ENCODE data around the gene NLK. TPM values are rescaled to one million over a fixed set of nuclear protein-coding genes. Genes with fewer than 3 reads are reported as not detected.

Gene NLK
- total and polyA plus RNA-seq, 2 donors (not counting 3 experiments of a cell fraction or from before 2014, with no cell fraction given), result 23.8 to 34.2 TPM

DNA sequence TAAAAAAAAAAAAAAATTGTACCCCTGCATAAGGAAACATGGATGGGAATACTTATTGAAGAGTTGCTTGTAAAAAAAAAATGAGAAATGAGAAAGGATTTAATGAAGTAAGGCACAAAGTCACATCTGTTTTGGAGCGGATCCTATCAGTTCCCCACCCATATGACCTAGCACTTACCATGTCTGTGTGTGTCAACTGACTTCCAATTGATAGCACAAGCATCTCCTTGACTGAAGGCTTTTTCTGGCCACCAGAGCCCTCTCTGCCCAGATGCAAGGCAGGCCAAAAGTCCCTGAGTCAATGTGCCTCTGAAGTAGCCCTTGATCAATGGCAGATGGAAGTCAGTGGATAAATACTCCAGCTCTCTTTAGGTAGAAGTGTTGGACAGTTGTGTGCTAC, 13.4 kb upstream of the NLK start:
- BruUV-seq (replicated peaks), result no TSS peak
- no peaks in the 10 kb centered on the region for H4K20me1 ChIP-seq (replicated peaks; ENCODE audit: control insufficient read depth, extremely low read depth, insufficient read depth, low read length)
- peaks cover 13% of the 10 kb centered on the region for H3K4me1 ChIP-seq (ENCODE audit: control insufficient read depth, extremely low read depth, insufficient read depth, low read length)
- intact Hi-C loops (cut with micrococcal nuclease), result no loop called here
- dilution Hi-C loops (cut with MboI; ENCODE audit: extremely low pct_ligation_motif_present, low sequenced_read_pairs), result no loop called here
- TF ChIP-seq POLR2AphosphoS5 (IDR thresholded peaks at IDR 0.05; ENCODE audit: insufficient read depth, low read depth, low read length) (no peak), MYC (IDR thresholded peaks at IDR 0.05; ENCODE audit: low read depth, low read length) (no peak), POLR2A (IDR thresholded peaks at IDR 0.05; ENCODE audit: low read depth, low read length) (no peak), GATA2 (IDR thresholded peaks at IDR 0.05; ENCODE audit: insufficient read depth, insufficient read length, low read depth, low read length) (no peak), MAX (IDR thresholded peaks at IDR 0.05; ENCODE audit: insufficient read depth, insufficient read length) (no peak), CTCF (IDR thresholded peaks at IDR 0.05; ENCODE audit: extremely low read depth in 1 of 2, insufficient read depth in 1 of 2, low read depth in 1 of 2, low read length in 2 of 2) (no peak), JUN (IDR thresholded peaks at IDR 0.05; ENCODE audit: borderline replicate concordance, insufficient read depth, insufficient read length, low read depth) (no peak), EZH2 (IDR thresholded peaks at IDR 0.05; ENCODE audit: borderline replicate concordance, low read depth, low read length, severe bottlenecking) (no peak), FOS (IDR thresholded peaks at IDR 0.05; ENCODE audit: borderline replicate concordance, insufficient read depth, low read length) (no peak)
- H3K9me1 ChIP-seq (replicated peaks; ENCODE audit: control insufficient read depth, extremely low read depth, insufficient read depth, low read length), result no peaks in the 10 kb centered on the region
- DNase-seq (ENCODE audit: low read depth, low spot score) (no peak), FAIRE-seq (no peak)
- H2AFZ ChIP-seq (ENCODE audit: low read depth, low read length), result no peak overlapping the region
- no peaks in the 10 kb centered on the region for H3K79me2 ChIP-seq (ENCODE audit: control insufficient read depth, insufficient read depth, low read length)
- CTCF ChIA-PET, result no interaction called here
- no peak overlapping the region for H3K4me2 ChIP-seq (ENCODE audit: insufficient read depth, low read length)
- H3K27ac ChIP-seq (ENCODE audit: insufficient read depth, low read depth, low read length), result no peak overlapping the region
- H3K36me3 ChIP-seq (ENCODE audit: control insufficient read depth in 2 of 2, extremely low read depth in 1 of 2, insufficient read depth in 2 of 2, low read length in 2 of 2), result no peaks in the 10 kb centered on the region
- POLR2A ChIA-PET, result interaction anchor here (0.6 kb wide), 1 partner anchor 12 kb away, joined by 4 read pairs; no protein-coding TSS in a partner anchor
- H3K27me3 ChIP-seq (ENCODE audit: control insufficient read depth in 2 of 2, insufficient read depth in 2 of 2, low read length in 2 of 2), result no peaks in the 10 kb centered on the region
- H3K4me3 ChIP-seq (replicated peaks in 1 of 3; ENCODE audit: insufficient read depth in 1 of 3, low read depth in 1 of 3, low read length in 3 of 3), result no peak overlapping the region
- no peak overlapping the region for H3K9ac ChIP-seq (replicated peaks; ENCODE audit: extremely low read depth, insufficient read depth, low read length)
- no peaks in the 10 kb centered on the region for H3K9me3 ChIP-seq (replicated peaks; ENCODE audit: control insufficient read depth, insufficient read depth, low read length)

All from endothelial cell of umbilical vein (primary cell).